ENCODE data around the gene RAP2B.

DNA sequence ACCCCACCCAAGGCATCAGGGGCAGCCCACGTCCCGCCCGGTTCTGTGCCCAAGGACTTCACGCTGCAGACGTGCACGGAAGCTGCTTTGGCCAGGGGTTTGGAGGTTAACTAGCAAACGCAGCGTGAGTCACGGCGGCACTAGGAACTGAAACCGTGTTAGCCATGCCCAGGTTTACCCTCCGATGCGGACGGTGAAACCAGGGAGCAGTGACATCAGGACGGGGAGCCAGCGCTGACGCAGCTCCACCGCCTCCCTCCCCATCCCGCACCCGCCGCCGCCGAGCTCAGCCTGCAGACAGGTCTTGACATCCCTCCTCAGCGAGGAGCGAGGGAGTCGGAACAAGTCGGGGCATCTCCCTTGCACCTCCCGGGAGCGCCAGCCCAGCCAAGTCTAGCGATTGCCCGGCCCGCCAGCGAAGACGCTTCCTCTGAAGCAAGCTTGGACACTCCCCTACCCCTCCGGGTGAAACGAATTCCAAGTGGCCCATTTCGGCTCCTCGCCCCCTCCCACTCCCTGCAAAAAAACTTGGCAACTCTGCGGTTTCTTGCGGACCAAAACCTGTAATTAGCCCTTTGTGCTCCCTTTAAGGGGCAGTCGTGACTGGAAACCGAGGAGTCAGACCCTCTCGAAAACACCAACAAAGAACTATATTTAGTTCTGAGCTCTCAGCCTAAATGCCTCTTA lies 1.4 kb upstream of the RAP2B start:
- TF ChIP-seq, protein P1, sequence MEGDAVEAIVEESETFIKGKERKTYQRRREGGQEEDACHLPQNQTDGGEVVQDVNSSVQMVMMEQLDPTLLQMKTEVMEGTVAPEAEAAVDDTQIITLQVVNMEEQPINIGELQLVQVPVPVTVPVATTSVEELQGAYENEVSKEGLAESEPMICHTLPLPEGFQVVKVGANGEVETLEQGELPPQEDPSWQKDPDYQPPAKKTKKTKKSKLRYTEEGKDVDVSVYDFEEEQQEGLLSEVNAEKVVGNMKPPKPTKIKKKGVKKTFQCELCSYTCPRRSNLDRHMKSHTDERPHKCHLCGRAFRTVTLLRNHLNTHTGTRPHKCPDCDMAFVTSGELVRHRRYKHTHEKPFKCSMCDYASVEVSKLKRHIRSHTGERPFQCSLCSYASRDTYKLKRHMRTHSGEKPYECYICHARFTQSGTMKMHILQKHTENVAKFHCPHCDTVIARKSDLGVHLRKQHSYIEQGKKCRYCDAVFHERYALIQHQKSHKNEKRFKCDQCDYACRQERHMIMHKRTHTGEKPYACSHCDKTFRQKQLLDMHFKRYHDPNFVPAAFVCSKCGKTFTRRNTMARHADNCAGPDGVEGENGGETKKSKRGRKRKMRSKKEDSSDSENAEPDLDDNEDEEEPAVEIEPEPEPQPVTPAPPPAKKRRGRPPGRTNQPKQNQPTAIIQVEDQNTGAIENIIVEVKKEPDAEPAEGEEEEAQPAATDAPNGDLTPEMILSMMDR (IDR thresholded peaks at IDR 0.05; ENCODE audit: poor library complexity, severe bottlenecking) = no peak
- TF ChIP-seq, protein P2, sequence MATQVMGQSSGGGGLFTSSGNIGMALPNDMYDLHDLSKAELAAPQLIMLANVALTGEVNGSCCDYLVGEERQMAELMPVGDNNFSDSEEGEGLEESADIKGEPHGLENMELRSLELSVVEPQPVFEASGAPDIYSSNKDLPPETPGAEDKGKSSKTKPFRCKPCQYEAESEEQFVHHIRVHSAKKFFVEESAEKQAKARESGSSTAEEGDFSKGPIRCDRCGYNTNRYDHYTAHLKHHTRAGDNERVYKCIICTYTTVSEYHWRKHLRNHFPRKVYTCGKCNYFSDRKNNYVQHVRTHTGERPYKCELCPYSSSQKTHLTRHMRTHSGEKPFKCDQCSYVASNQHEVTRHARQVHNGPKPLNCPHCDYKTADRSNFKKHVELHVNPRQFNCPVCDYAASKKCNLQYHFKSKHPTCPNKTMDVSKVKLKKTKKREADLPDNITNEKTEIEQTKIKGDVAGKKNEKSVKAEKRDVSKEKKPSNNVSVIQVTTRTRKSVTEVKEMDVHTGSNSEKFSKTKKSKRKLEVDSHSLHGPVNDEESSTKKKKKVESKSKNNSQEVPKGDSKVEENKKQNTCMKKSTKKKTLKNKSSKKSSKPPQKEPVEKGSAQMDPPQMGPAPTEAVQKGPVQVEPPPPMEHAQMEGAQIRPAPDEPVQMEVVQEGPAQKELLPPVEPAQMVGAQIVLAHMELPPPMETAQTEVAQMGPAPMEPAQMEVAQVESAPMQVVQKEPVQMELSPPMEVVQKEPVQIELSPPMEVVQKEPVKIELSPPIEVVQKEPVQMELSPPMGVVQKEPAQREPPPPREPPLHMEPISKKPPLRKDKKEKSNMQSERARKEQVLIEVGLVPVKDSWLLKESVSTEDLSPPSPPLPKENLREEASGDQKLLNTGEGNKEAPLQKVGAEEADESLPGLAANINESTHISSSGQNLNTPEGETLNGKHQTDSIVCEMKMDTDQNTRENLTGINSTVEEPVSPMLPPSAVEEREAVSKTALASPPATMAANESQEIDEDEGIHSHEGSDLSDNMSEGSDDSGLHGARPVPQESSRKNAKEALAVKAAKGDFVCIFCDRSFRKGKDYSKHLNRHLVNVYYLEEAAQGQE (IDR thresholded peaks at IDR 0.05; ENCODE audit: borderline replicate concordance) = no peak
- TF ChIP-seq POLR2AphosphoS5 (IDR thresholded peaks at IDR 0.05) = no peak

Measured in neural cell (in vitro differentiated cells).